ENCODE results near the gene JHY.

GRCh38 chr11:122848186-122848585 is 34.4 kb upstream of the JHY start:
- TF ChIP-seq CTCF (IDR thresholded peaks at IDR 0.05), result no peak
- no peak for TF ChIP-seq POLR2AphosphoS5 (IDR thresholded peaks at IDR 0.05)
- no peak for TF ChIP-seq POLR2A (IDR thresholded peaks at IDR 0.05)

Measured in prostate gland (tissue), 2 donors.